HG02870 (cell line): ENCODE data around the gene IQGAP2.

ENCODE experiments used
- ATAC-seq: cut with Tn5 transposase; IDR thresholded peaks from one replicate; pipeline ENCODE4 v1.9.1; 2021; ENCODE audit warnings: mild to moderate bottlenecking, moderate library complexity; ENCODE audit not compliant: unreplicated experiment

IQGAP2 gene

GRCh38 chr5:76449606-76450005 is 46.5 kb downstream of the IQGAP2 start:
- ATAC-seq, result no peak

GRCh38 chr5:76450054-76450453 is 47.0 kb downstream of the IQGAP2 start:
- ATAC-seq, result no peak

- ATAC-seq, result no peak
Measured at GRCh38 chr5:76451031-76451701, 48.1 kb downstream of the IQGAP2 start.

GRCh38 chr5:76455531-76456133 is 52.5 kb downstream of the IQGAP2 start:
- ATAC-seq, result no peak

GRCh38 chr5:76456258-76456657 is 53.2 kb downstream of the IQGAP2 start:
- ATAC-seq, result no peak

GRCh38 chr5:76457674-76458485 is 54.8 kb downstream of the IQGAP2 start:
- ATAC-seq, result no peak

- no peak for ATAC-seq
Measured at GRCh38 chr5:76458486-76458830, 55.4 kb downstream of the IQGAP2 start.

- no peak for ATAC-seq
Measured at GRCh38 chr5:76460104-76460503, 57.0 kb downstream of the IQGAP2 start.

- ATAC-seq, result no peak
Measured at GRCh38 chr5:76462097-76462667, 59.1 kb downstream of the IQGAP2 start.

- ATAC-seq, result no peak
Measured at GRCh38 chr5:76467216-76467615, 64.1 kb downstream of the IQGAP2 start.

- ATAC-seq, result no peak
Measured at GRCh38 chr5:76468635-76469425, 65.7 kb downstream of the IQGAP2 start.

GRCh38 chr5:76469656-76470290 is 66.7 kb downstream of the IQGAP2 start:
- ATAC-seq, result no peak

- no peak for ATAC-seq
Measured at GRCh38 chr5:76470976-76471375, 67.9 kb downstream of the IQGAP2 start.

GRCh38 chr5:76471406-76471805 is 68.3 kb downstream of the IQGAP2 start:
- no peak for ATAC-seq

- no peak for ATAC-seq
Measured at GRCh38 chr5:76471987-76472334, 68.9 kb downstream of the IQGAP2 start.

- no peak for ATAC-seq
Measured at GRCh38 chr5:76472335-76473008, 69.4 kb downstream of the IQGAP2 start.

GRCh38 chr5:76473009-76473336 is 69.9 kb downstream of the IQGAP2 start:
- ATAC-seq, result no peak

GRCh38 chr5:76473661-76474060 is 70.6 kb downstream of the IQGAP2 start:
- no peak for ATAC-seq

GRCh38 chr5:76474377-76474776 is 71.3 kb downstream of the IQGAP2 start:
- no peak for ATAC-seq

- no peak for ATAC-seq
Measured at GRCh38 chr5:76475385-76475784, 72.3 kb downstream of the IQGAP2 start.
